H9 (cell line): ENCODE results near the gene TTC12. TPM values are rescaled to one million over a fixed set of nuclear protein-coding genes. Genes with fewer than 3 reads are reported as not detected.

Experiments used
- DNase-seq: peaks from one replicate; pipeline ENCODE4 v3.0.0-alpha.2; 2017
- H2AFZ ChIP-seq: one replicate; pipeline ENCODE4 v1.6.1; 2013; ENCODE audit warnings: mild to moderate bottlenecking, low read length, control low read depth, moderate library complexity
- H2AK5ac ChIP-seq: 2 replicates; pipeline ENCODE4 v1.6.1; 2013; ENCODE audit warnings: low read length, control low read depth, mixed read lengths; ENCODE audit not compliant: insufficient read length
- H2BK120ac ChIP-seq: one replicate; pipeline ENCODE4 v1.6.1; 2013; ENCODE audit warnings: low read depth, mild to moderate bottlenecking, low read length, control low read depth, inconsistent platforms; ENCODE audit not compliant: poor library complexity, severe bottlenecking
- H2BK12ac ChIP-seq: 2 replicates; pipeline ENCODE4 v1.6.1; 2013; ENCODE audit warnings: low read length, control low read depth, mixed read lengths, low read depth; ENCODE audit not compliant: insufficient read length
- H2BK15ac ChIP-seq: 2 replicates; pipeline ENCODE4 v1.6.1; 2013; ENCODE audit warnings: low read depth, low read length, control low read depth
- H2BK20ac ChIP-seq: one replicate; pipeline ENCODE4 v1.6.1; 2013; ENCODE audit warnings: low read depth, mild to moderate bottlenecking, low read length, control low read depth, inconsistent platforms; ENCODE audit not compliant: poor library complexity, severe bottlenecking
- H2BK5ac ChIP-seq: 2 replicates; pipeline ENCODE4 v1.6.1; 2013; ENCODE audit warnings: low read length, control low read depth, mixed read lengths; ENCODE audit not compliant: insufficient read length
- H3K14ac ChIP-seq: 2 replicates; pipeline ENCODE4 v1.6.1; 2013; ENCODE audit warnings: low read length, control low read depth; ENCODE audit not compliant: insufficient read depth
- H3K18ac ChIP-seq: 2 replicates; pipeline ENCODE4 v1.6.1; 2013; ENCODE audit warnings: low read depth, mild to moderate bottlenecking, mixed read lengths, low read length, control low read depth; ENCODE audit not compliant: insufficient read length
- H3K23ac ChIP-seq: 2 replicates; pipeline ENCODE4 v1.6.1; 2013; ENCODE audit warnings: low read length, control low read depth, mixed read lengths, low read depth; ENCODE audit not compliant: insufficient read length
- H3K23me2 ChIP-seq: 2 replicates; pipeline ENCODE4 v1.6.1; 2013; ENCODE audit warnings: low read depth, mild to moderate bottlenecking, mixed read lengths, low read length, control low read depth; ENCODE audit not compliant: insufficient read length, poor library complexity, severe bottlenecking
- H3K27ac ChIP-seq: 2 replicates; pipeline ENCODE4 v1.5.1; 2013; ENCODE audit warnings: low read length, control low read depth, mixed read lengths, low read depth; ENCODE audit not compliant: insufficient read length
- H3K27me3 ChIP-seq: 2 replicates; pipeline ENCODE4 v1.6.1; 2013; ENCODE audit warnings: low read length, control low read depth, inconsistent platforms; ENCODE audit not compliant: insufficient read depth
- H3K4ac ChIP-seq: 2 replicates; pipeline ENCODE4 v1.6.1; 2013; ENCODE audit warnings: low read depth, mild to moderate bottlenecking, control low read depth, inconsistent platforms, low read length, moderate library complexity
- H3K4me1 ChIP-seq: 2 replicates; pipeline ENCODE4 v1.6.1; 2013; ENCODE audit warnings: low read length, control low read depth, inconsistent platforms; ENCODE audit not compliant: insufficient read depth
- H3K4me2 ChIP-seq: 2 replicates; pipeline ENCODE4 v1.6.1; 2013; ENCODE audit warnings: low read length, control low read depth, mixed read lengths; ENCODE audit not compliant: insufficient read length, insufficient read depth
- H3K56ac ChIP-seq: 2 replicates; pipeline ENCODE4 v1.6.1; 2013; ENCODE audit warnings: low read depth, mild to moderate bottlenecking, mixed read lengths, low read length, control low read depth; ENCODE audit not compliant: insufficient read length
- H3K79me1 ChIP-seq: 2 replicates; pipeline ENCODE4 v1.6.1; 2013; ENCODE audit warnings: low read depth, mild to moderate bottlenecking, moderate library complexity, low read length, control low read depth, inconsistent platforms; ENCODE audit not compliant: insufficient read depth, poor library complexity, severe bottlenecking
- H3K79me2 ChIP-seq: 2 replicates; pipeline ENCODE4 v1.6.1; 2013; ENCODE audit warnings: low read length, control low read depth, inconsistent platforms; ENCODE audit not compliant: insufficient read depth
- H3K9ac ChIP-seq: 2 replicates; pipeline ENCODE4 v1.6.1; 2013; ENCODE audit warnings: low read length, control low read depth, mixed read lengths; ENCODE audit not compliant: insufficient read length; ENCODE audit errors: extremely low read depth
- H3K9me3 ChIP-seq: one replicate; pipeline ENCODE4 v1.6.1; 2013; ENCODE audit warnings: low read depth, low read length, inconsistent platforms; ENCODE audit not compliant: control insufficient read depth
- H3T11ph ChIP-seq: one replicate; pipeline ENCODE4 v1.6.1; 2013; ENCODE audit warnings: mild to moderate bottlenecking, low read length, control low read depth, inconsistent platforms
- H4K20me1 ChIP-seq: one replicate; pipeline ENCODE4 v1.6.1; 2013; ENCODE audit not compliant: control insufficient read depth, insufficient read length, insufficient read depth
- H4K5ac ChIP-seq: 2 replicates; pipeline ENCODE4 v1.6.1; 2013; ENCODE audit warnings: low read depth, mild to moderate bottlenecking, mixed read lengths, low read length, control low read depth; ENCODE audit not compliant: insufficient read length
- H4K8ac ChIP-seq: replicated peaks from 2 replicates; pipeline ENCODE4 v1.6.1; 2013; ENCODE audit warnings: low read length, control low read depth, mixed read lengths, low read depth; ENCODE audit not compliant: insufficient read length
- H4K91ac ChIP-seq: 2 replicates; pipeline ENCODE4 v1.6.1; 2013; ENCODE audit warnings: low read depth, mild to moderate bottlenecking, moderate library complexity, mixed read lengths, low read length, control low read depth; ENCODE audit not compliant: insufficient read length
- H3K27ac Mint-ChIP-seq, 3 experiments: 2 replicates in 2 of 3; 3 replicates in 1 of 3; pipeline ENCODE4 v1.8.0; 2020 to 2021; ENCODE audit warnings: mixed read lengths in 3 of 3, mild to moderate bottlenecking in 1 of 3, moderate library complexity in 1 of 3
- H3K27me3 Mint-ChIP-seq: 2 replicates; pipeline ENCODE4 v1.8.0; 2021; ENCODE audit warnings: low read depth, mild to moderate bottlenecking, moderate library complexity, mixed read lengths
- H3K36me3 Mint-ChIP-seq, 3 experiments: 2 replicates in 2 of 3; 3 replicates in 1 of 3; pipeline ENCODE4 v1.8.0; 2020 to 2021; ENCODE audit warnings: low read depth in 3 of 3, mixed read lengths in 3 of 3; ENCODE audit not compliant: insufficient read depth in 1 of 3
- H3K4me1 Mint-ChIP-seq, 2 experiments: 2 replicates each; pipeline ENCODE4 v1.8.0; 2020; ENCODE audit warnings: mixed read lengths in 2 of 2
- H3K4me3 Mint-ChIP-seq, 2 experiments: 2 replicates in 1 of 2; 3 replicates in 1 of 2; pipeline ENCODE4 v1.8.0; 2020 to 2021; ENCODE audit warnings: mild to moderate bottlenecking in 2 of 2, mixed read lengths in 2 of 2, moderate library complexity in 1 of 2
- H3K9me3 Mint-ChIP-seq, 2 experiments: 2 replicates in 1 of 2; 3 replicates in 1 of 2; pipeline ENCODE4 v1.8.0; 2020; ENCODE audit warnings: mild to moderate bottlenecking in 2 of 2, mixed read lengths in 2 of 2, moderate library complexity in 1 of 2
- CTCF ChIP-seq: fragments of 200-600 bp; sonication (generic); conservative IDR thresholded peaks from 3 replicates; pipeline ENCODE4 v1.8.0; 2021; ENCODE audit warnings: antibody characterized with exemption, mild to moderate bottlenecking
- WGBS: extraction: QIAGEN DNeasy Blood & Tissue Kit; methylation state at CpG from one replicate; pipeline ENCODE4 v1.1.7; 2013; ENCODE audit warnings: missing lambda C conversion rate, low lambda C conversion rate, mixed read lengths; ENCODE audit not compliant: insufficient read length; ENCODE audit errors: extremely low coverage; 5-methylcytosine and 5-hydroxymethylcytosine counted together
- total RNA-seq: library from RNA; stranded (reverse); gene quantifications from 2 replicates; pipeline ENCODE4 v1.2.1, GENCODE V29; 2021

The TTC12 gene
- total RNA-seq, 1 experiment from 2014 or later, result 8.3 TPM

DNA sequence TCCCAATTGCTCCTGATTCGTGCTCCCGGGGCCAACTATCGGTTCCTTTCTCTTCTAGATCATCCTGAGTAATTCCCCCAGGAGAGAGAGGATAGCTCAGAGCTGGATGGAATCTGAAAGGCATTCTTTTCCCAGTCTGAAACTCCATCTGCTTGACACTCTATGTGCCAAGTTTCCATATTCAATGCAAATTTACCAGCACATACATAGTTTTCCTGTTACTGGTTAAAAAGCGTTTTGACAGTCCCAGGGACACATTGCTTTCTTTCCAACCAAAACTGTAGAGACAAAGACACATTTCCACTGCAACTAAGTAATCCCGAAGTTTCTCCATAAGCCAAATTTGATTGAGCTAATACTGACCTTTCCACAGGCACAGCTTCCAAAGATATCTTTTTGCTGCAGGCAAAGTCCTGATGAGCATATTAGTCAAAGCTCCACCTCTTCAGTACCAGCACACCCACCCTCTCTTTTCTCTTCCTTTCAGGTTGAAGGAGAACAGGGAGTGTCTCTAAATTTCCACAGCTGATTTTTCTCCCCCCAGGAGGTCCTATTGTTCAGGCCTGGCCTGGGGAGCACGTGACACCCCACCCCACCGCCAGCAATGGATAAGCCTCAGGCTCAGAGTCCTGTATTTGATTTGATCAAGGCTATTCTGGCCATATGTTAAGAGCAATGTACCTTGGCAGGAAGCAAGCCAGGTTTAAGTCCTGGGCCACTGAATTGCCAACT lies 63.5 kb downstream of the TTC12 start:
- Mint-ChIP-seq H3K36me3 (no peaks in the 10 kb centered on the region), H3K27ac (peak overlapping the region in 1 of 3 experiments; percentile 50; a peak in 3 of 7 replicates), H3K27me3 (no peaks in the 10 kb centered on the region; the same call in none of the 2 replicates), H3K9me3 (no peaks in the 10 kb centered on the region), H3K4me1 (peaks cover 14 to 16% of the 10 kb centered on the region in 2 experiments), H3K4me3 (no peak overlapping the region)
- H3K23ac ChIP-seq, result no peak overlapping the region
- no peak overlapping the region for H3K14ac ChIP-seq
- H3K27me3 ChIP-seq, result no peaks in the 10 kb centered on the region
- no peak overlapping the region for H3K9ac ChIP-seq
- no peaks in the 10 kb centered on the region for H3K79me1 ChIP-seq
- no peak overlapping the region for H3K56ac ChIP-seq
- H3K18ac ChIP-seq, result no peak overlapping the region
- H2AFZ ChIP-seq, result no peak overlapping the region
- H2AK5ac ChIP-seq, result no peak overlapping the region
- no peaks in the 10 kb centered on the region for H3K79me2 ChIP-seq
- WGBS, result no CpG with 5 or more reads among the region's 7 CpGs
- no peak for TF ChIP-seq CTCF
- no peak overlapping the region for H3K4ac ChIP-seq
- no peak overlapping the region for H2BK120ac ChIP-seq
- no peaks in the 10 kb centered on the region for H3K4me1 ChIP-seq
- H2BK5ac ChIP-seq, result no peak overlapping the region
- H4K5ac ChIP-seq, result no peak overlapping the region
- no peak overlapping the region for H4K91ac ChIP-seq
- no peak overlapping the region for H2BK20ac ChIP-seq
- no peaks in the 10 kb centered on the region for H4K20me1 ChIP-seq
- H4K8ac ChIP-seq, result no peak overlapping the region
- H3K9me3 ChIP-seq, result no peaks in the 10 kb centered on the region
- H3K4me2 ChIP-seq, result no peak overlapping the region
- H3K23me2 ChIP-seq, result no peaks in the 10 kb centered on the region
- no peak overlapping the region for H2BK12ac ChIP-seq
- no peak overlapping the region for H3T11ph ChIP-seq
- no peak for DNase-seq
- no peak overlapping the region for H3K27ac ChIP-seq
- no peak overlapping the region for H2BK15ac ChIP-seq
